Ectodermal cell (in vitro differentiated cells): ENCODE results near the gene AURKA.

Source experiments
- H3K27ac ChIP-seq: 2 replicates; pipeline ENCODE4 v1.7.0; 2013; ENCODE audit warnings: mild to moderate bottlenecking, low read depth, low read length; ENCODE audit not compliant: insufficient read depth, poor library complexity, severe bottlenecking
- H3K27me3 ChIP-seq: 2 replicates; pipeline ENCODE4 v1.7.0; 2013; ENCODE audit warnings: mild to moderate bottlenecking, low read length; ENCODE audit not compliant: insufficient read depth, control insufficient read depth, poor library complexity, severe bottlenecking
- H3K36me3 ChIP-seq: one replicate; pipeline ENCODE4 v1.7.0; 2013; ENCODE audit warnings: low read length; ENCODE audit not compliant: control insufficient read depth, insufficient read depth
- H3K4me1 ChIP-seq: one replicate; pipeline ENCODE4 v1.7.0; 2013; ENCODE audit warnings: low read length; ENCODE audit not compliant: control insufficient read depth, insufficient read depth
- H3K4me3 ChIP-seq: 2 replicates; pipeline ENCODE4 v1.7.0; 2013; ENCODE audit warnings: low read depth, low read length, control low read depth; ENCODE audit not compliant: insufficient read depth
- H3K9me3 ChIP-seq: 2 replicates; pipeline ENCODE4 v1.7.0; 2013; ENCODE audit warnings: mild to moderate bottlenecking, low read length, moderate library complexity; ENCODE audit not compliant: control insufficient read depth
- WGBS, 2 experiments: methylation state at CpG; one replicate each; pipeline ENCODE4 v1.1.7; 2013; ENCODE audit warnings: missing lambda C conversion rate in 2 of 2; 5-methylcytosine and 5-hydroxymethylcytosine counted together

Gene AURKA

DNA sequence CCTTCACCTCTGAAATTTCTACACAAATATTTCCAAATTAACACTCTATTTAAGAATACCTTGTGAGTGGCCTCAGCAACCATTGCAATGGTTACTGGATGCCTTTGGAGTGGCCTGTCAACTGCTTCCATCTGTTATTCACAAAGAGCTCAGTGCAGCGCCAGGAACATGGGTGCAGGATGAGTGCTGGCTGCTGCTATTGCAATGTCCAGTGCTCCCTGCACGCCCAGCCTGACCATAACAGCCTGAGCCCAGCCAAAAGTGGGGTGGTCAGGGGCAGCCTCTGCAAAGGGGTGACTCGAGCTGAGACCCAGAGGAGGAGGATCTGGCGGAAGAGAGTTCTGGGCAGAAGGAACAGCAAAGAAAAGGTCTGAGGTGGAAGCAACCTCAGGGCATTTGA lies 38.4 kb upstream of the AURKA start:
- no peaks in the 10 kb centered on the region for H3K27me3 ChIP-seq
- 80 to 81% methylated on average over 4 of the region's 4 CpGs for WGBS, 2 experiments
- H3K4me1 ChIP-seq, result no peaks in the 10 kb centered on the region
- no peak overlapping the region for H3K4me3 ChIP-seq
- H3K36me3 ChIP-seq, result no peaks in the 10 kb centered on the region
- no peak overlapping the region for H3K27ac ChIP-seq
- no peaks in the 10 kb centered on the region for H3K9me3 ChIP-seq

DNA sequence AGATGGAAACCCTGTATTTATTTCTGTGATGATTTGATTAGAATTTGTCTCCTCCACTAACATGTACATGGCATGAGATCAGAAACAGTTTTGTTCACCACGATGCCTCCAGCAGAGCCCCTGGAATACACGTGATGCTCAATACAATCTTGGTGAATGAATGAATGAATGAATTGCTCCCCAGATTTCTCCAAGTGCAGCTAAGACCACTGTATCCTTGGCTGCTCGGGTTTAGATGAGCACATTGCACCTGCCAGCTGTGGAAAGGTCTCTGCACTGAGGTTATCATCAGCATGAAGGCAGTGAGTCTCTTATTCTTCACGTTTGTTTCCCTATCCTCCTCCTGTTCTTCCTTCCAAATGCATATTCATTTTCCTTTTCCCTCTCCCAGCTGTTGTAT lies 37.9 kb upstream of the AURKA start:
- H3K4me3 ChIP-seq, result no peak overlapping the region
- no peaks in the 10 kb centered on the region for H3K27me3 ChIP-seq
- WGBS, 2 experiments, result 69 to 74% methylated on average over 4 of the region's 4 CpGs
- H3K36me3 ChIP-seq, result no peaks in the 10 kb centered on the region
- no peaks in the 10 kb centered on the region for H3K9me3 ChIP-seq
- no peaks in the 10 kb centered on the region for H3K4me1 ChIP-seq
- no peak overlapping the region for H3K27ac ChIP-seq

DNA sequence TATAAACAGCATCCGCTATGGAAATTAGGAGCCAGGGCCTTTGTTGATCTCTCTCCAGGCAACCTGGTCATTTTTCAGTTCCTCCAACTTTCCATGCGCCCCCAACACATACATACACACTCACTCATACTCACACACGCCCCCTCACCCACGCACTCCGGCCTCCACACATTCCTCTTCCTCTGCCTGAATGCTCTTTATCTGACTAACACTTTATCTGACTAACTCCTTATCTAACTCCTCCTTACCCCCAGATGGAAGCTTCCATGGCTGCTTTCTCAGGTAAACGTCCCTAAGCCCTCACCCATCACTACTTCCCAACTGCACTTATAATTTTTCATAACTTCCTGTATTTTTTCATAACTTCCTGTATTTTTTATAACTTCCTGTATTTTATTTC lies 37.5 kb upstream of the AURKA start:
- H3K27ac ChIP-seq, result no peak overlapping the region
- no peaks in the 10 kb centered on the region for H3K36me3 ChIP-seq
- H3K4me1 ChIP-seq, result no peaks in the 10 kb centered on the region
- H3K4me3 ChIP-seq, result no peak overlapping the region
- H3K27me3 ChIP-seq, result no peaks in the 10 kb centered on the region
- 79 to 80% methylated on average over 6 of the region's 6 CpGs for WGBS, 2 experiments
- H3K9me3 ChIP-seq, result no peaks in the 10 kb centered on the region

DNA sequence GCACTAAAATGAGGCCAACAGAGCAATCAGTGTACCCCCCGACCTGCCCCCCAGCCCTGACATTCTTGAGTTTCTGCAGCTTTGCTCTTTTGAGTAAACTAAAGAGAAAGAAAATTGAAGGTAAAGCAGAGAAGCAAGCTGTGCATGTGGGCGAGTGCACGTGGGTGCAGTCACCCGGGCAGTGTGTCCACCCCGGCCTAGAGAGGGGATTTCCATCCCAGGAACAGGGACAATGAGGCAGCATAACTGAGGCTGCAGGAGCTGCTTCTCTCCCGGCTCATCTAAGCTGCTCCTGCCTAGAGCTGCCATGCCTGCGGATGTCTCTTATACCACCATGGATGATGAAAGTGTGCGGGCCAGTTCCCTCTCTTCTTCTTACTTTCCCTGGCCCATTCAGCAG lies 36.9 kb upstream of the AURKA start:
- 83 to 90% methylated on average over 8 of the region's 8 CpGs for WGBS, 2 experiments
- no peak overlapping the region for H3K4me3 ChIP-seq

DNA sequence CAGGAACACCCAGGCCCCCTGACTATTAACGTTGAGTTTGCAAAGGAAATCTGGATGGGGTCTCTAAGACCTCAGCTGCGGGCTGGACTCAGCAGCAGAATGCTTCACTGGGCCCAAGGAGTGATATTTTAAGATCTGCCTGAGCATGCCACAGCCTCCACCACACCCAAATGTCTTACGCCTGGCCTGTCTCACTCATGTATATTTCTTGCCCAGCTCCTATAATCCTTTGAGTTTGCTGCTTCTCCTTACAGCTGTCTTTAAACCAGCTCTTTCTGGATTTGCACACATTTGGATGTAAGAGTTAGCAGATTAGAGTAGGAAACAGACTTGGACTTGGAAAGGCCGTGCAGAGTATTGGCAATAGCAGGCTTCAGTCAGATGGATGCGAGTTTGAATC lies 36.4 kb upstream of the AURKA start:
- H3K4me3 ChIP-seq, result no peak overlapping the region
- WGBS, 2 experiments, result 84 to 90% methylated on average over 5 of the region's 5 CpGs

More for the DNA sequence above, 36.9 kb upstream of the AURKA start:
- H3K4me1 ChIP-seq, result no peaks in the 10 kb centered on the region
- H3K9me3 ChIP-seq, result no peaks in the 10 kb centered on the region
- H3K27me3 ChIP-seq, result no peaks in the 10 kb centered on the region
- no peak overlapping the region for H3K27ac ChIP-seq
- no peaks in the 10 kb centered on the region for H3K36me3 ChIP-seq

DNA sequence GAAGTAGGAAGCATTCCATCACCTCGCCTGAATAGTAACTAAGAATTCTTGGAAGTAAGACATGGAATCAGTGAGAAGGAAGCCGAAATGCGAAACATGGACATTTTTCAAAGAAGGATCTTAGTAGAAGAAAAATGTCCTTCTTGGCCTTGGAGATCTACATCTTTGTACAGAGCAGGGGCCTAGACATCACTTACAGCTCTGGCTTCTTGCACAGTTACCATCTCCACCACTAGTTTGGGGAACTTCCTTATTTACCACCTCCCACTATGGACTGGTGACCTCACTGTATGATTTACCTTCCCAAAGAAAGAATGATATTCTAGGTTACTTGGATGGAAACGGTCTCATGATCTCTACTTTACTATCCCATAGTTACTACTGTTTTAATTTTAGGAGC lies 35.8 kb upstream of the AURKA start:
- Histone ChIP-seq H3K4me3 (no peak overlapping the region), H3K27me3 (no peaks in the 10 kb centered on the region), H3K36me3 (no peaks in the 10 kb centered on the region), H3K9me3 (no peaks in the 10 kb centered on the region), H3K27ac (no peak overlapping the region), H3K4me1 (no peaks in the 10 kb centered on the region)
- 91 to 98% methylated on average over 3 to 4 of the region's 4 CpGs for WGBS, 2 experiments

More for the DNA sequence above, 36.4 kb upstream of the AURKA start:
- H3K27ac ChIP-seq, result no peak overlapping the region
- no peaks in the 10 kb centered on the region for H3K36me3 ChIP-seq
- no peaks in the 10 kb centered on the region for H3K4me1 ChIP-seq
- no peaks in the 10 kb centered on the region for H3K9me3 ChIP-seq
- no peaks in the 10 kb centered on the region for H3K27me3 ChIP-seq

DNA sequence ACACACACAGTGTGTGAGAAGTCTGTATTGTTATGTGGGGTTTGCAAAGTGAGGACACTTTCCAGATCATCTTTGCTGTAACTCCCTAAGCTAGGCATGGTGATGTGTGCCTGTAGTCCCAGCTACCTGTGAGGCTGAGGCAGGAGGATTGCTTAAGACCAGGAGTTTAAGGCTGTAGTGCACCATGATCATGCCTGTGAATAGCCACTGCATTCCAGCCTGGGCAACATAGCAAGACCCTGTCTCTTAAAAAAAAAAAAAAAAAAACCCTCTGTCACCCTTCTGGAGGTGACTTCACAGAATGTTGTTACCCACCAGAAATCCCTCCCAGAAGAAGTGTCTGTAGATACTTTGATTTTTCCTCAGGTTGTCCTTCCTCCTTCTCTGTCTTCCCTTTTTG lies 34.9 kb upstream of the AURKA start:
- Histone ChIP-seq H3K27ac (no peak overlapping the region), H3K36me3 (no peaks in the 10 kb centered on the region), H3K27me3 (no peaks in the 10 kb centered on the region), H3K4me1 (no peaks in the 10 kb centered on the region), H3K4me3 (no peak overlapping the region), H3K9me3 (no peaks in the 10 kb centered on the region)

DNA sequence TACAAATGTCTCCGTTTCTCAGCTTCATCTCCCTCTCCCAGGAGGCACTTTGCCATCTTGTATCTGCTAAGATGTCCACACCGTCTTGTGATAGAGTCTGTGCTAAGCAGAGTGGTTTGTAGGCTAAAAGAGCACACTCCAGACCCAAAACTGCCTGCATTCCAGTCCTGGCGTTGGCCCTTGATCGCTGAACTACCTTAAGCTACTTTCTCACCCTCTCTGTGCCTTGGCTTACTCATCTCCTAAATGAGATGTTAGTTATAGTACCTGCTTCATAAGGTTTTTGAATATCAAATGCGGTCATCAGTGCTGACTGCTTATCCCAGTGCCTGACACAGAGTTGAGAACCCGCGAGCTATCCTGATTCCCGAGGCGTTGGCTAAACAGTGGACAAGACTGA lies 34.0 kb upstream of the AURKA start:
- no peaks in the 10 kb centered on the region for H3K36me3 ChIP-seq
- no peaks in the 10 kb centered on the region for H3K9me3 ChIP-seq
- H3K4me1 ChIP-seq, result no peaks in the 10 kb centered on the region
- no peak overlapping the region for H3K4me3 ChIP-seq
- H3K27me3 ChIP-seq, result no peaks in the 10 kb centered on the region
- WGBS, 2 experiments, result 88 to 90% methylated on average over 9 of the region's 9 CpGs
- no peak overlapping the region for H3K27ac ChIP-seq

DNA sequence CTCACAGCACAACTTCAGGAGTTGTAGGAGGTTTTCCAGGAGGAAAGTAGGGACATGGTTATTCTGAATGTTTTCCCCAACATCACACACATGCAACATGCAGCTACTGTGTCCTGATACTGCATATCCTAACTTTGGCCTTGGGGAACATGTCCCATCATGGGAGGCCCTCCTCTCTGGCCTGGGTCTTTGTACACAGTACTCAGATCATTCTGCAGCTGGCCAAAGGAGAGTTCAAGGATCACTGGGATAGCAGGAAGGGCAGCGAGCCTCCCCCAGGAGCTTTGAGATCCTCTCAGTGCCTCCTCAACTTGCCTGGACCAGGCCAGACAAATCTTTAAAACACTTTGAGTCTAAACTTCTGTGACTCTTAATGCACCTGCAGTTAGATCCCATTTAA lies 32.9 kb upstream of the AURKA start:
- Histone ChIP-seq H3K4me3 (no peak overlapping the region), H3K27me3 (no peaks in the 10 kb centered on the region), H3K27ac (no peak overlapping the region), H3K4me1 (no peaks in the 10 kb centered on the region), H3K36me3 (no peaks in the 10 kb centered on the region), H3K9me3 (no peaks in the 10 kb centered on the region)
- 81 to 87% methylated on average over 1 of the region's 1 CpG for WGBS, 2 experiments

DNA sequence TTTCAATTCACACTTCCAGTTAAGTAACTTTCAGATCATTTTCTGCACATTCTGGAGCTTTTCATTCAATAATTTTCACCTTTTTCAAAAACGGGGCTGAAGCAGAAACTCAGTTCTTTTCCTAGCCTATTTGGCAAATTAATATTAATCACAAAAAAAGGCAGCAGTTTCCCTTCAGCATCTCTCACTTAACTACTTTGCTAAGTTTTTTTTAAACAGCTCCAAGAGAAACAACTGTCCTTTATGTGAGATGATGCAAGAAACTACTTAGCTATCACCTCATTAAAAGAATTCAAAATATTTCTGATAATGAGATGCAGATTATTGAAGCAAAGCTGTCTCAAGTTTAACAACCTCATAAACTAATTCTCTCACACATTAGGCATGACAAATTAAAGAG lies 31.9 kb upstream of the AURKA start:
- 77 to 78% methylated on average over 1 of the region's 1 CpG for WGBS, 2 experiments
- Histone ChIP-seq H3K27ac (no peak overlapping the region), H3K27me3 (no peaks in the 10 kb centered on the region), H3K4me1 (no peaks in the 10 kb centered on the region), H3K9me3 (no peaks in the 10 kb centered on the region), H3K36me3 (no peaks in the 10 kb centered on the region), H3K4me3 (no peak overlapping the region)

DNA sequence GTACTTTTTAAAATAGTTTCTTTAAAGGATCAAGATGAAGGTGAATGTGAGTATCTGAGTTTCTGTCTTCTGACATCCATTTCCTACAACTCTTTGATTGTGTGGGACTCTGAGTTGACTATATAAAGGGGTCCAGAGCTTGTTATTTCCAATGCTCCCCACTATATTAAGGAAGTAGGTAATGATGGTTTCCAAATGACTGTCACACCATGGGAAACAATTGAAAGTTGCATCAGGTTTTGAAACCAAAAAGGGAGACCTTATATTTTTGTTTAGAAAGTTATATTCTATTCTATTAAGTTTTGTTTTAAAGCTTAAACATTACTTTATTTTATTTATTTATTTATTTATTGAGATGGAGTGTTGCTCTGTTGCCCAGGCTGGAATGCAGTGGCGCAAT lies 31.2 kb upstream of the AURKA start:
- H3K9me3 ChIP-seq, result no peaks in the 10 kb centered on the region
- H3K4me1 ChIP-seq, result no peaks in the 10 kb centered on the region
- H3K36me3 ChIP-seq, result no peaks in the 10 kb centered on the region
- H3K27ac ChIP-seq, result no peak overlapping the region
- H3K27me3 ChIP-seq, result no peaks in the 10 kb centered on the region
- 95 to 96% methylated on average over 1 of the region's 1 CpG for WGBS, 2 experiments
- H3K4me3 ChIP-seq, result no peak overlapping the region
